Activated CD4-positive, CD25-positive, alpha-beta regulatory T cell treated with anti-CD3 and anti-CD28 coated beads, Interleukin-2, amount 50 U/mL, for 72 hours (primary cell): Measurements from ENCODE around the gene HEPN1.
"Not testable (repeated sequence)": the region's sequence is repeated elsewhere in the genome, so short reads cannot be mapped to it uniquely, and the experiment has no call there.

Experiments
- DNase-seq: peaks from one replicate; pipeline ENCODE4 v3.0.0; 2021

The HEPN1 gene

DNA sequence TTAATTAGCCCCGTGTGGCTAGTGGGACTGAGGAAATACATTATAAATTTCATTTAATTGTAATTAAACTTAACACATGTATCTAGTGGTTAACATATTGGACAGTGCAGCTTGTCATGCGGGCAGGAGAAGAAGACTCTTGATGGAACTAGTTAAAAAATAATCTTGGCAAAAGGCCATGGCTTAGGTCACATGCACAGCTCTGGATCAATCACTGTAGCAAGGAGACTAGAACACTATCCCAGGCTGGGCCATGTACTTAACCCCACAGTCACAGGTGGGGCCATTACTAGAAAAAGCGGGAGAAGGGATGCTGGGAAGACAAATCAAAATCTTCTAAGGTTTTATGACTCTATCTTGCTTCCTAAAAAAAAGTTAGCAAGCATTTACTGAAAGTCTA is 25.5 kb downstream of the HEPN1 start:
- no peak for DNase-seq

DNA sequence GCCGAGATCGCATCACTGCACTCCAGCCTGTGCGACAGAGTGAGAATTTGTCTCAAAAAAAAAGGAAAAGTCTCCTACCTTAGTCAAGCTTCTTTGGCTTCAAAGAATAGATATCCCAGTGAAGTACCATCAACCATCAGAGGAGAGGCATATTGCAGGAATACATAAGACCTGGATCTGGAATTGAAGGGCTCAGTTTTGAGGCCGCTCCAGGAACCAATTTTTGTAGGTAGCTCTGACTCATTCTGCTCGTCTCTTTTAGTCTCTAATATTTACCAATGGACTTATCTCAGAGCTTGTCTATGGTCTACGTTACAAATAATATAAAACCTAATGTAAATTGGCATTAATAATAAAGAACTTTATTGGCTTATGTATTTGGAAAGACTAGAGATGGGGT is 26.8 kb downstream of the HEPN1 start:
- no peak for DNase-seq

DNA sequence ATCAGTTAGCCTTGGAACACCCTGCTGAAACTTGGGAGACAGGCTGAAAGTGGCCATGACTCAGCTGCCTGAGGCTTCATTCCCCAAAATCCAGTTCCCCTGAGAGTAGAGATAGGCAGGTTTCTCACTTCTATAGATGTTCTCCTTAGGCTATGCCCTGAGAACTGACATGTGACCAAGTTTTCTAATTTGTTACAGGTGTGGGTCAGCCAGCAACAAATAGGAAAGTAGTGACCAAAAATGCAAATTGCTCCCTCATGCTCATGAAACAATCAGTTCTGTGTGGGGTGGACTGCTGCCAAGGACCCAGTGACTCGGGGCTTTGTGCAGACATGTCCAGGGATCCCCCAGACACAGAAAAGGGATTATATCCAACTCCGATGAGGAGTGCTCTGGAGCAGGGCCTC is 27.7 kb downstream of the HEPN1 start:
- DNase-seq = no peak

DNA sequence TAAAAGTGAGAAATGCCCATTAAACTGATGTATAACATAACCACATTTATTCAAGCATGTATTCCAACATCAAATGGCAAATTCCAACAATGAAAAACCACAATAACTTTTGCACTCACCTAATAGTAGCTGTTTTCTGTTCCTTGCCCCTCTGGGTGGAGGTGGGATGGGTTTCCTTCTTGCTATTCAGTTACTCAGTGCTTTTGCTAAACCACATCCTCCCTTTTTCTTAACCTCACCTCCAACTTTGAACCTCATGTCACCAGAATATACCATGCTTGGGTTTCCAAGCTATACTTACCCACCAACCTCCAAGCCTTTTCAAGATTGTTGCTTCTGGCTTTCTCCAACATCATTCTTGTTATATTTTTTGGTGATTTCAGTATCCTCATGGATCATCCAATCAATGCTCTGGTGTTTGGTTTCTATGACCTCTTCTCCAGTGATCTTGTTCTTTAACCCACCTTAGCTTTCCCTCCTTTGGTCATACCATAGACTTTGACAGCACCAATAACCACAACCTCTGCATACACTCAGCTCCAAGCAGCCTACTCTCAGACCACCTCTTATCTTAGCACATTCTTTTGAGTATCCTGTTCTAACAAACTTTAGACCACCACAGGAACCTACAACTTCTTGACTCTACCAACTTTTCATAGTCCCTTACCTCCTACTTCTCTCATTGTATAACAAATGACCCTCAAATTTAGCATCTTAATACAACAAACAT is 31.7 kb downstream of the HEPN1 start:
- DNase-seq = no peak

DNA sequence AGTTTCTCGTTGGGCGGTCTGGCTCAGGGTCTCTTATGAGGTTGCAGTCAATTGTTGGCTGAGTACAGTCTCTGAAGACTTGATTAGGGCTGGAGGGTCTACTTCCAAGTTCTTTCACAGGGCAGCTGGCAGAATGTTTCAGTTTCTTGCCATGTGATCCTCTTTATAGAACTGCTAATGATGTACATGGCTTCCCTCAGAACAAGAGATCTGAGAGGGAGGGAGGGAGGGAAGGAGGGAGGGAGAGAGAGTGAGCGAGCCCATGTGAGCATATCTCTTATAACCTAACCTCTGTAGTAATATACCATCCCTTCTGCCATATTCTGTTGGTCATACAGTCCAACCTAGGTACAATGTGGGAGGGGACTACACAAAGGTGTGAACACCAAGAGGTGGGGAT is 32.3 kb downstream of the HEPN1 start:
- DNase-seq = no peak

DNA sequence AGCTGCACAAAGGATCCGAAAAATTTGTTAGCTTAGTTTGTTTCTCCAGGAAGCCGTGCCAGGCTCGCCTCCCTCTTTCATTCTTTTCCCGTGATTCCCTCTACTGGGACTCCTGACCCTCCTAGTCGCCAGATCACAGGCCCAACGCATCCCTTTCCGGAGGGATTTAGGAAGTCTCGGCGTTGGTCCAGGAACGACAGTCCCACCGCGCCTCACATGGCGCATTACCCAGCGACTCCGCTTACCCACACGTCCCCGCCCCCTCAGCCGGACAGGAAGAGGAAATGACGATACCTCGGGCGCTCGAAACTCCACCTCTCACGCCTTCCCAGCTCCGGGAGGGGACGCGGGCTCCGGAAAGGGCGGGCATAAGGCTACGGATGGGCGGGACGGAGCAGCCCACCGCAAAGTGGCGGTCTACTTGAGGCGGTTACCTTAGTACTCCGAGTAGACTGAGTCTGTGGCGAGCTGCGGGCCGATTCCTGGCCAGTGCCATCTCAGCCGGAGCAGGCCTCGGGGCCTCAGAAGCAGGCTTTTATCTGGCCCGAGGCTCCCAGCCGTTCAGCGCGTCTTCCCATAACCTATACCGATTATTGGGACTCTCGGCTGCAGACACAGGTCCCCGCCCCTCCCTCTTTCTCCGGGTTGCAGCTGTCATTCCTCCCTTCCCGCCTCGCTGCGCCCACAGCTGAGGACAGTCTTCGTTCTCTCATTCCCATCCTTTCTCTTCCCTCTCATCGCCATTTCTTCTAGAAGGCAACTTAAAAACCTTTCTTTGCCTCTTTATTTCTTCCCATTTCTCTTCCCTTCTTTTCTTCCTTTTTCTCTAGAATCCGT is 34.9 kb downstream of the HEPN1 start, which contains the start of gene CCDC15:
Gene CCDC15, plus strand, starts transcription at position 450 of the 837 bp plus-strand sequence. CDS start 531 bp downstream, outside the sequence.
- DNase-seq = peak; percentile 93

DNA sequence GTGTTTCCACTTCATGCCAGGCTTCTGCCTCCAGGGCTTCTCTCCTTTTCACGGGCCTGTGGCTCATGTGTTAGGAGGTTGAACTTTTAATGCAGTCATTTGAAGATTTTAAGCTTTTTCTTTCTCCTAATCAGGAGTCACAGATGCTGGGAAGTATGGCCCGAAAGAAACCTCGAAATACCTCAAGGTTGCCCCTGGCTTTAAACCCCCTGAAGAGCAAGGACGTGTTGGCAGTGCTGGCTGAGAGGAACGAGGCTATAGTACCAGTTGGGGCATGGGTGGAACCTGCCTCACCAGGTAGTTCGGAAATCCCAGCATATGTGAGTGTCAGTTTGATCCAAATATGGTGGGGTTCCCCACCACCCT is 35.5 kb downstream of the HEPN1 start:
- DNase-seq = no peak

DNA sequence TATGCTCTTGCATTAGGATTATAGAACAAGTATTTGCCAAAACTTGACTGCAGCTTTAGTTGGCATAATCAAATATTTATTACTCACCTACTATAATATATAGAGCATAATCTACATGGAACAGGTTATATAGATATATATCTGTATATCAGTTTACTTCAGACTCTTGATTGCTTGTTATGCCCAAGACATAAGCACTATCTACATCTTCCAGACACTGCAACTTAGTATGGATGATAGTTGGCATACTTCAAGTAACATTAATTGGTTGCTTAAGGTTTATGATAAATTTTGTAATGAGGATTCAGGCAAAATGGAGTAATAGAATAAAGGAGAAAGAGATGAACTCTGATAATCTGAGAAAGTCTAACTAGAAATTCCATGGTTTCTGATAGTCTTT is 36.0 kb downstream of the HEPN1 start:
- no peak for DNase-seq

DNA sequence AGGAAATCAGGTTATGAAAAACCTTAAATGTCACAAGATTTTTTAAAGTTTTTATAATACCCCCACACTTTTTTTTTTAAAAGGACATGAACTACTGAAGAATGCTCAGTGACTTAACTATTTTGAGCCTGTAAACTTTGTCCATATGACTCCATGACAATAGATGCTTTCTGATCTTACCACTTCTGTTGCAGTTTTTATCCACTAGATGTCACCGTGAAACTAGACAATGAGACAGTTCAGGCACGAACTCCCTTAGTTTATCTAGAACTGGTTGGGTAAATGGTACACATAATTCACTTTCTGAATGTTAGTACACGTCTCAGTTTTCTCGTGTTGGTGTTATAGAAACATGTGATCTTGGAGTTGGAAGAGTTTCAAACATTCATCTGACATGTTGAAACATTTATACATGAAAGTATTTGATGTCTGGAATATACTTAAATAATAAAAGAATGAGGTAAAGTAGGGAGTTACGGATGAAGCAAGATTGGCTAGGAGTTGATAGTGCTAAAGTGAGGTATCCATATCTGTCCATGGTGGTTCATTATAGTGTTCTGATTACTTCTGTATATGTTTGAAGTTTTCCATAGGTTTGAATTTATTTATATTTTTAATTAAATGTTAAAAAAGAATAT is 43.0 kb downstream of the HEPN1 start:
- DNase-seq = no peak

DNA sequence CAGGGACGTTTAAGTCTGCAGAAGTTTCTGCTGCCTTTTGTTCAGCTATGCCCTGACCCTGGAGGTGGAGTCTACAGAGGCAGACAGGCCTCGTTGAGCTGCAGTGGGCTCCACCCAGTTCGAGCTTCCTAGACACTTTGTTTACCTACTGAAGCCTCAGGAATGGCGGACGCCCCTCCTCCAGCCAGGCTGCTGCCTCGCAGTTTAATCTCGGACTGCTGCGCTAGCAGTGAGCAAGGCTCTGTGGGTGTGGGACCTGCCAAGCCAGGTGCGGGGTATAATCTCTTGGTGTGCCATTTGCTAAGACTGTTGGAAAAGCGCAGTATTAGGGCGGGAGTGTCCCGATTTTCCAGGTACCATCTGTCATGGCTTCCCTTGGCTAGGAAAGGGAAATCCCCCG is 49.1 kb downstream of the HEPN1 start:
- DNase-seq = not testable (repeated sequence)
